Peyer's patch (tissue), 4 donors: ENCODE results near the gene SUB1. TPM values are rescaled to one million over a fixed set of nuclear protein-coding genes. Genes with fewer than 3 reads are reported as not detected.
"Not testable (repeated sequence)": the region's sequence is repeated elsewhere in the genome, so short reads cannot be mapped to it uniquely, and the experiment has no call there.

ENCODE experiments used
- DNase-seq, 3 donors: peaks; one replicate each; pipeline ENCODE4 v3.0.0-alpha.2; 2017 to 2019
- H3K27ac ChIP-seq, 4 donors: fragments of 200-600 bp; sonication (generic); one replicate each; pipeline ENCODE4 v1.5.1; 2016 to 2019
- H3K27me3 ChIP-seq, 2 donors: fragments of 200-600 bp; sonication (generic); one replicate each; pipeline ENCODE4 v1.5.1; 2019
- H3K36me3 ChIP-seq, 3 donors: fragments of 200-600 bp; sonication (generic); one replicate each; pipeline ENCODE4 v1.5.1; 2016 to 2019
- H3K4me1 ChIP-seq, 4 donors: fragments of 200-600 bp; sonication (generic); one replicate each; pipeline ENCODE4 v1.5.1; 2016 to 2019
- H3K4me3 ChIP-seq, 4 donors: fragments of 200-600 bp; sonication (generic); 1 replicate in 3 of 4; 2 replicates in 1 of 4; pipeline ENCODE4 v1.5.1; 2016 to 2019; ENCODE audit warnings: mild to moderate bottlenecking in 1 of 4
- H3K9me3 ChIP-seq, 4 donors: fragments of 200-600 bp; sonication (generic); one replicate each; pipeline ENCODE4 v1.5.1; 2016 to 2019; ENCODE audit warnings: mild to moderate bottlenecking in 1 of 4
- CTCF ChIP-seq, 6 experiments: fragments of 450-650 bp in 4 of 6; fragments of 200-600 bp in 2 of 6; sonication (generic) in 1 of 6; IDR thresholded peaks; one replicate each; pipeline ENCODE4 v1.5.1; 2017 to 2019; ENCODE audit warnings: antibody characterized with exemption in 6 of 6, mild to moderate bottlenecking in 3 of 6, moderate library complexity in 1 of 6
- POLR2A ChIP-seq, 2 donors: fragments of 450-650 bp; IDR thresholded peaks; one replicate each; pipeline ENCODE4 v1.5.1; 2017; ENCODE audit warnings: antibody characterized with exemption in 2 of 2, mild to moderate bottlenecking in 2 of 2, moderate library complexity in 2 of 2
- total RNA-seq, 4 donors: library from RNA; depleted of rRNA; stranded (reverse); fragments of >200 nt; gene quantifications; one replicate each; pipeline ENCODE4 v1.1.0, GENCODE V29; 2016

Gene SUB1
- total RNA-seq, 4 donors from 2014 or later = 64.2 to 155 (median 98.2) TPM

DNA sequence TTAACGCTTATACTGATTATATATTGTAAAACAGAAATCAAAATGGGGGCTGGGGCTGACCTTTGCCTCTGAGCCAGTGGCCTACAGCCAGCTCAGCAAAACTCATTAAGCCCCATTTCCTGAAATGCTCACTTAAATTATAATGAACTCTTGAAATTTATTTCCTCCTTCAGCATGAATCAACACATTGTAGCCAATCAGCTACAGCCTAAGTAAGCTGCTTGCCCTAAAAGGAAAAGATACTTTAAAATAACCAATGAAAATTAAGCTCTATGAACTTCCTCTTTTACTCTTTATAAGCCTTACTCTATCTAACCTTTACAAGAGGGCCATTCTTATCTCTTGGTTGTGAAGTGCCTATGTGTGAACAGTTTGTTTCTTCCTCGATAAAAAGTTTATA lies 33.5 kb upstream of the SUB1 start:
- no peak overlapping the region for H3K4me3 ChIP-seq
- TF ChIP-seq CTCF (IDR thresholded peaks at IDR 0.05) (no peak), POLR2A (IDR thresholded peaks at IDR 0.05) (no peak)
- H3K4me1 ChIP-seq = no peaks in the 10 kb centered on the region
- no peaks in the 10 kb centered on the region for H3K36me3 ChIP-seq
- no peaks in the 10 kb centered on the region for H3K27me3 ChIP-seq
- DNase-seq = no peak
- H3K9me3 ChIP-seq = no peaks in the 10 kb centered on the region
- no peak overlapping the region for H3K27ac ChIP-seq

GRCh38 chr5:32552491-32552890 lies 32.9 kb upstream of the SUB1 start:
- H3K4me1 ChIP-seq, H3K36me3 ChIP-seq, H3K9me3 ChIP-seq, DNase-seq, H3K27me3 ChIP-seq, H3K27ac ChIP-seq, H3K4me3 ChIP-seq: not testable (repeated sequence)

GRCh38 chr5:32552936-32553335 lies 32.4 kb upstream of the SUB1 start:
- Histone ChIP-seq H3K4me3 (no peak overlapping the region), H3K27me3 (no peaks in the 10 kb centered on the region), H3K36me3 (no peaks in the 10 kb centered on the region), H3K4me1 (no peaks in the 10 kb centered on the region), H3K9me3 (no peaks in the 10 kb centered on the region), H3K27ac (no peak overlapping the region)
- no peak for TF ChIP-seq CTCF (IDR thresholded peaks at IDR 0.05)
- no peak for TF ChIP-seq POLR2A (IDR thresholded peaks at IDR 0.05)
- DNase-seq = no peak

GRCh38 chr5:32554181-32554780 lies 31.1 kb upstream of the SUB1 start:
- H3K9me3 ChIP-seq, H3K36me3 ChIP-seq, H3K4me3 ChIP-seq, H3K27me3 ChIP-seq, DNase-seq, H3K27ac ChIP-seq, H3K4me1 ChIP-seq: not testable (repeated sequence)

GRCh38 chr5:32556543-32556942 lies 28.8 kb upstream of the SUB1 start:
- not testable (repeated sequence) for H3K27me3 ChIP-seq, H3K36me3 ChIP-seq, H3K4me3 ChIP-seq, DNase-seq, H3K27ac ChIP-seq, H3K9me3 ChIP-seq, H3K4me1 ChIP-seq

DNA sequence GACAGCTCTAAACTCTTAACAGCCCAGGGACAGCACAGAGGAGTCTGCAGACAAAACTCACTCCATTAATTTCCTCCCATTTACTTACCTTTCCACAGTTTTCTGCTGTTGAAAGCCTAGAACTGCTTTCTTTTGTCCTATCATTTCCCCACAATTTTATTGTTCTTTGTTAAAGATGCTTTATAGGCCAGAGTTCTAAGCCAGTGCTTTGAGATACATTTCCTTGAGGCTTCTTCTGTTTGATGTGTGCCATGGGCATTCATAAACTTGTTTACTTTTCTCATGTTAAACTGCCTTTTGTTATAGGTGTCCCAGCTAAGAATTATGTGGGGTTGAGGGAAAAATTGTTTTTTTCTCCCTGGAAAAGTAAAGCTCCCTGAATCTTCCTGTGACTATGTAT lies 25.9 kb upstream of the SUB1 start:
- Histone ChIP-seq H3K9me3 (no peaks in the 10 kb centered on the region), H3K27ac (no peak overlapping the region)

DNA sequence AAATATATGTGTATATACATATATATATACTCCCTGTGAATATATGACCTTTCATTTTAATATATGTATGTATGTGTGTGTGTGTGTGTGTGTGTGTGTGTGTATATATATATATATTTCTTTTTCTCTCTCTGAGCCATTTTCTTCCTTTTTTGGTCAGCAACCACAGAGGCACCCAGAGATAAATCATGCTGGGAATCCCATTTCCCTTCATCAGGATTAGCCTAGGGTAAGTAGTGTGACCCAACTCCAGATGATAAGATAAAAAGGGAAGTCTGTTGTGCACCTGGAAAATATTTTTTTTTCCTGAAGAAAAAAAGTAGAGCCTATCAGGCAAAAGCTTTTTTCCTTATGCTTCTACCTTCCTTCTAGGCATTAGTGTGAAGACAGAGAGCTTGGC lies 25.4 kb upstream of the SUB1 start:
- Histone ChIP-seq H3K27me3 (no peaks in the 10 kb centered on the region), H3K9me3 (no peaks in the 10 kb centered on the region), H3K4me1 (no peaks in the 10 kb centered on the region), H3K4me3 (no peak overlapping the region), H3K27ac (no peak overlapping the region), H3K36me3 (no peaks in the 10 kb centered on the region)
- no peak for DNase-seq
- TF ChIP-seq POLR2A (IDR thresholded peaks at IDR 0.05) = no peak
- no peak for TF ChIP-seq CTCF (IDR thresholded peaks at IDR 0.05)

More for the DNA sequence above, 25.9 kb upstream of the SUB1 start:
- Histone ChIP-seq H3K36me3 (no peaks in the 10 kb centered on the region), H3K4me1 (no peaks in the 10 kb centered on the region), H3K4me3 (no peak overlapping the region), H3K27me3 (no peaks in the 10 kb centered on the region)
- no peak for DNase-seq
- no peak for TF ChIP-seq POLR2A (IDR thresholded peaks at IDR 0.05)
- no peak for TF ChIP-seq CTCF (IDR thresholded peaks at IDR 0.05)
